H1 (cell line): ENCODE measurements around the gene APBA2. TPM values are rescaled to one million over a fixed set of nuclear protein-coding genes. Genes with fewer than 3 reads are reported as not detected.

ENCODE experiments used
- ASH2L ChIP-seq: fragments of 200-600, 300-600 bp; sonication (generic); IDR thresholded peaks from one replicate; pipeline ENCODE4 v1.7.1; 2017; ENCODE audit warnings: low read length
- ATF2 ChIP-seq: IDR thresholded peaks from 2 replicates; pipeline ENCODE4 v1.6.1; 2012; ENCODE audit warnings: low read length, inconsistent platforms
- ATF3 ChIP-seq: IDR thresholded peaks from 2 replicates; pipeline ENCODE4 v1.6.1; 2011; ENCODE audit warnings: low read depth, mild to moderate bottlenecking, low read length; ENCODE audit not compliant: insufficient read depth
- KDM5A ChIP-seq: fragments of 200-600 bp; IDR thresholded peaks from 2 replicates; pipeline ENCODE4 v1.7.1; 2012; ENCODE audit warnings: mild to moderate bottlenecking, low read length, inconsistent platforms, mixed read lengths
- NANOG ChIP-seq: IDR thresholded peaks from 2 replicates; pipeline ENCODE4 v1.6.1; 2011; ENCODE audit warnings: low read length, low read depth, mild to moderate bottlenecking, inconsistent platforms; ENCODE audit not compliant: insufficient read depth, poor library complexity, severe bottlenecking
- POLR2A ChIP-seq, 2 experiments: IDR thresholded peaks; 1 replicate in 1 of 2; 2 replicates in 1 of 2; pipeline ENCODE4 v1.6.1; 2011; ENCODE audit warnings: low read depth in 2 of 2, low read length in 2 of 2, mild to moderate bottlenecking in 2 of 2; ENCODE audit errors: control extremely low read depth in 1 of 2
- RAD21 ChIP-seq, 2 experiments: IDR thresholded peaks in 1 of 2; conservative IDR thresholded peaks in 1 of 2; 2 replicates each; pipeline ENCODE4 v1.6.1; 2011; ENCODE audit warnings: low read depth in 2 of 2, low read length in 2 of 2, improper control_type of control experiment in 1 of 2, inconsistent platforms in 1 of 2, mild to moderate bottlenecking in 1 of 2, moderate library complexity in 1 of 2
- polyA plus RNA-seq, 7 experiments: library from polyadenylated mRNA; depleted of rRNA in 3 of 7; stranded (reverse) in 5 of 7; unstranded in 2 of 7; fragments of >200 nt in 5 of 7; fragments of 200-250 nt in 2 of 7; gene quantifications; 1 replicate in 5 of 7; 2 replicates in 1 of 7; 4 replicates in 1 of 7; pipeline versions ENCODE4 v1.2.1 to v1.2.3, GENCODE V29; 2011 to 2013; ENCODE audit warnings: missing spikeins in 2 of 7, mixed read lengths in 2 of 7
- total RNA-seq: library from RNA; stranded (reverse); fragmentation: NEBNext Ultra II Directional; extraction: Animal tissue kit (Norgen Biotek cat#: 25700); gene quantifications from 2 replicates; pipeline ENCODE4 v1.2.1, GENCODE V29; 2021

The APBA2 gene
- total and polyA plus RNA-seq, 2 of the 8 experiments (the other 6 are each of a cell fraction or from before 2014, with no cell fraction given), result 15.5 to 19.0 TPM

- no peak for TF ChIP-seq RAD21 (IDR thresholded peaks at IDR 0.05 in 1 of 2, conservative IDR thresholded peaks at IDR 0.05 in 1 of 2; ENCODE audit: low read depth in 2 of 2, low read length in 2 of 2)
- no peak for TF ChIP-seq ATF3
- TF ChIP-seq ATF2, result no peak
- TF ChIP-seq ASH2L, result no peak
- TF ChIP-seq POLR2A (IDR thresholded peaks at IDR 0.05; ENCODE audit: control extremely low read depth in 1 of 2, low read depth in 2 of 2, low read length in 2 of 2), result no peak
- no peak for TF ChIP-seq NANOG
- no peak for TF ChIP-seq KDM5A
These were observed 24.3 kb downstream of the APBA2 start (continued) for GRCh38 chr15:28909958-28910500.
